GM12878 (cell line): ENCODE measurements around the gene ACTBL2. TPM values are rescaled to one million over a fixed set of nuclear protein-coding genes. Genes with fewer than 3 reads are reported as not detected.

ENCODE experiments used
- ATAC-seq: fragments of 200-7000 bp; cut with Tn5 transposase; 3 replicates; pipeline ENCODE4 v1.9.1; 2020; ENCODE audit warnings: mild to moderate bottlenecking, moderate library complexity
- BruUV-seq: library from RNA; stranded (reverse); fragments of 400-500 nt; replicated peaks from 2 replicates; lab custom pipeline; 2021; lab: Mats Ljungman, UMichigan
- CTCF ChIA-PET: fragments of 300-600 bp; sonication (Branson Sonifier 250); formaldehyde crosslinking; extraction: SDS; loops from one replicate; lab custom pipeline; 2021; ENCODE audit warnings: inconsistent platforms; lab: Yijun Ruan, JAX
- POLR2A ChIA-PET: fragments of 350-600 bp; formaldehyde crosslinking; extraction: SDS; loops from one replicate; lab custom pipeline; 2021; ENCODE audit warnings: inconsistent platforms; lab: Charles Lee
- RAD21 ChIA-PET: fragments of 300-600 bp; sonication (Branson Sonifier 250); formaldehyde crosslinking; loops from one replicate; lab custom pipeline; 2023; ENCODE audit warnings: antibody characterized with exemption; ENCODE audit not compliant: unreplicated experiment; lab: Charles Lee
- SMC1A ChIA-PET: fragments of 300-600 bp; sonication (Branson Sonifier 250); formaldehyde crosslinking; loops from one replicate; lab custom pipeline; 2023; ENCODE audit not compliant: unreplicated experiment, uncharacterized antibody; lab: Charles Lee
- DNase-seq: peaks from one replicate; pipeline ENCODE4 v3.0.0-alpha.2; 2011; ENCODE audit warnings: low read depth, low spot score
- FAIRE-seq: peaks from 3 replicates; lab custom pipeline; 2011; peaks lifted over from hg19 to GRCh38; lab: Jason Lieb, UNC
- H2AFZ ChIP-seq: 2 replicates; pipeline ENCODE4 v1.6.0; 2011; ENCODE audit warnings: low read depth, low read length, control low read depth; ENCODE audit not compliant: control insufficient read depth
- H3K27ac ChIP-seq: 2 replicates; pipeline ENCODE4 v1.5.1; 2011; ENCODE audit warnings: control low read depth; ENCODE audit not compliant: control insufficient read depth, insufficient read depth
- H3K27me3 ChIP-seq, 2 experiments: replicated peaks in 1 of 2; 2 replicates each; pipeline versions ENCODE4 v1.6.0 to v1.6.1; 2011; ENCODE audit warnings: low read length in 1 of 2; ENCODE audit not compliant: control insufficient read depth in 2 of 2, insufficient read depth in 2 of 2
- H3K36me3 ChIP-seq, 2 experiments: 2 replicates each; pipeline ENCODE4 v1.5.1; 2011; ENCODE audit warnings: low read length in 1 of 2; ENCODE audit not compliant: control insufficient read depth in 2 of 2, insufficient read depth in 2 of 2
- H3K4me1 ChIP-seq: 2 replicates; pipeline ENCODE4 v1.6.1; 2011; ENCODE audit warnings: mild to moderate bottlenecking, low read length, moderate library complexity, mixed read lengths; ENCODE audit not compliant: control insufficient read depth, insufficient read depth
- H3K4me2 ChIP-seq: 2 replicates; pipeline ENCODE4 v1.6.0; 2011; ENCODE audit warnings: control low read depth; ENCODE audit not compliant: control insufficient read depth, insufficient read depth
- H3K4me3 ChIP-seq: fragments of 200-600 bp; sonication (generic); 2 replicates; pipeline ENCODE4 v1.5.1; 2016
- H3K79me2 ChIP-seq: 2 replicates; pipeline ENCODE4 v1.6.0; 2011; ENCODE audit warnings: low read length; ENCODE audit not compliant: control insufficient read depth, insufficient read depth
- H3K9ac ChIP-seq: 2 replicates; pipeline ENCODE4 v1.8.0; 2011; ENCODE audit warnings: low read length, control low read depth, mixed read lengths; ENCODE audit not compliant: control insufficient read depth, insufficient read depth
- H3K9me3 ChIP-seq: replicated peaks from 3 replicates; pipeline ENCODE4 v1.5.1; 2011; ENCODE audit warnings: mild to moderate bottlenecking, low read length; ENCODE audit not compliant: control insufficient read depth, insufficient read depth
- H4K20me1 ChIP-seq: 2 replicates; pipeline ENCODE4 v1.6.0; 2011; ENCODE audit not compliant: control insufficient read depth, insufficient read depth
- FOXK2 ChIP-seq: fragments of 450-650 bp; IDR thresholded peaks from 2 replicates; pipeline ENCODE4 v1.6.1; 2017; ENCODE audit warnings: mild to moderate bottlenecking, moderate library complexity
- GATAD2B ChIP-seq: fragments of 450-650 bp; conservative IDR thresholded peaks from 2 replicates; pipeline ENCODE4 v1.6.1; 2017; ENCODE audit warnings: low read depth, mild to moderate bottlenecking, moderate library complexity
- HDGF ChIP-seq: fragments of 450-650 bp; IDR thresholded peaks from 2 replicates; pipeline ENCODE4 v1.6.1; 2016; ENCODE audit warnings: antibody characterized with exemption
- KAT2A ChIP-seq: conservative IDR thresholded peaks from 2 replicates; pipeline ENCODE4 v1.6.1; 2011; ENCODE audit warnings: low read depth, low read length; ENCODE audit not compliant: control insufficient read depth
- NFYB ChIP-seq: IDR thresholded peaks from 2 replicates; pipeline ENCODE4 v1.6.1; 2011; ENCODE audit warnings: low read depth, mild to moderate bottlenecking, low read length, improper control_type of control experiment, moderate library complexity; ENCODE audit not compliant: insufficient read depth
- RAD51 ChIP-seq: fragments of 450-650 bp; IDR thresholded peaks from 2 replicates; pipeline ENCODE4 v1.6.1; 2016; ENCODE audit warnings: moderate library complexity, mild to moderate bottlenecking, inconsistent platforms
- RELA ChIP-seq: fragments of 450-650 bp; IDR thresholded peaks from 2 replicates; pipeline ENCODE4 v1.8.0; 2014; ENCODE audit warnings: borderline replicate concordance; ENCODE audit not compliant: partially characterized antibody
- WGBS: methylation state at CpG from one replicate; pipeline ENCODE4 v1.1.6; 2016; ENCODE audit warnings: low lambda C conversion rate; ENCODE audit not compliant: insufficient replicate concordance, insufficient coverage; ENCODE audit errors: missing lambda C conversion rate; 5-methylcytosine and 5-hydroxymethylcytosine counted together
- in situ Hi-C: fragments of 300-500 bp; cut with MboI; formaldehyde crosslinking; loops from 9 replicates; pipeline ENCODE4 v1.14.3; 2018; ENCODE audit warnings: mixed read lengths
- intact Hi-C: fragments of 100-400 bp; cut with micrococcal nuclease; formaldehyde crosslinking; loops from one replicate; pipeline ENCODE4 v1.14.2; 2022; ENCODE audit not compliant: unreplicated experiment
- polyA plus RNA-seq, 11 experiments: library from polyadenylated mRNA; depleted of rRNA in 4 of 11; unstranded in 6 of 11; stranded (reverse) in 5 of 11; fragments of >200 nt; fragmentation: Nextera tagmentation in 4 of 11; fragmentation: Illumina TruSeq in 1 of 11; extraction: Ambion mirVana in 4 of 11; extraction: Trizol in 1 of 11; gene quantifications; 1 replicate in 1 of 11; 2 replicates in 10 of 11; pipeline versions ENCODE4 v1.2.1 to v1.2.3, GENCODE V29; 2011 to 2016; ENCODE audit warnings: inconsistent platforms in 2 of 11, missing spikeins in 2 of 11, low read depth in 1 of 11
- total RNA-seq, 4 experiments: library from RNA; depleted of rRNA in 3 of 4; stranded (reverse); fragments of >200 nt in 3 of 4; fragmentation: Illumina TruSeq in 1 of 4; extraction: Trizol in 1 of 4; gene quantifications; 2 replicates each; pipeline versions ENCODE4 v1.2.1 to v1.2.3, GENCODE V29; 2013 to 2021
- TF ChIP-seq, protein P1 (sequence below): IDR thresholded peaks from 2 replicates; pipeline ENCODE4 v1.6.1; 2011; ENCODE audit warnings: low read depth, mild to moderate bottlenecking, low read length, moderate library complexity, borderline replicate concordance; ENCODE audit errors: extremely low read depth
- TF ChIP-seq, protein P2 (sequence below): fragments of 450-650 bp; IDR thresholded peaks from 2 replicates; pipeline ENCODE4 v1.6.1; 2017; ENCODE audit warnings: mild to moderate bottlenecking, low read depth, inconsistent platforms; ENCODE audit not compliant: poor library complexity, severe bottlenecking

ACTBL2 gene
- total and polyA plus RNA-seq, 10 of the 15 experiments (the other 5 are each of a cell fraction or from before 2014, with no cell fraction given) = 0.04 to 0.06 (median 0.04) TPM; not detected in 7

GRCh38 chr5:57505272-57506200 lies 22.9 kb upstream of the ACTBL2 start:
- POLR2A ChIA-PET = no interaction called here
- in situ Hi-C loops (no loop called here), intact Hi-C loops (no loop called here)
- Histone ChIP-seq H4K20me1 (no peaks in the 10 kb centered on the region), H3K4me2 (no peak overlapping the region), H2AFZ (no peak overlapping the region), H3K27ac (no peak overlapping the region), H3K4me3 (no peak overlapping the region), H3K27me3 (no peaks in the 10 kb centered on the region; a peak in 1 of 4 replicates), H3K36me3 (no peaks in the 10 kb centered on the region), H3K9ac (no peak overlapping the region), H3K4me1 (no peaks in the 10 kb centered on the region), H3K79me2 (no peaks in the 10 kb centered on the region), H3K9me3 (no peaks in the 10 kb centered on the region)
- SMC1A ChIA-PET = no interaction called here
- ATAC-seq = no peak
- DNase-seq = no peak
- no peak for TF ChIP-seq RELA
- TF ChIP-seq, protein P1, sequence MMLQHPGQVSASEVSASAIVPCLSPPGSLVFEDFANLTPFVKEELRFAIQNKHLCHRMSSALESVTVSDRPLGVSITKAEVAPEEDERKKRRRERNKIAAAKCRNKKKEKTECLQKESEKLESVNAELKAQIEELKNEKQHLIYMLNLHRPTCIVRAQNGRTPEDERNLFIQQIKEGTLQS = no peak
- TF ChIP-seq NFYB = no peak
- no peak for TF ChIP-seq KAT2A
- no peak for TF ChIP-seq HDGF
- TF ChIP-seq FOXK2 = no peak
- no peak for TF ChIP-seq GATAD2B
- no peak for TF ChIP-seq RAD51
- TF ChIP-seq, protein P2, sequence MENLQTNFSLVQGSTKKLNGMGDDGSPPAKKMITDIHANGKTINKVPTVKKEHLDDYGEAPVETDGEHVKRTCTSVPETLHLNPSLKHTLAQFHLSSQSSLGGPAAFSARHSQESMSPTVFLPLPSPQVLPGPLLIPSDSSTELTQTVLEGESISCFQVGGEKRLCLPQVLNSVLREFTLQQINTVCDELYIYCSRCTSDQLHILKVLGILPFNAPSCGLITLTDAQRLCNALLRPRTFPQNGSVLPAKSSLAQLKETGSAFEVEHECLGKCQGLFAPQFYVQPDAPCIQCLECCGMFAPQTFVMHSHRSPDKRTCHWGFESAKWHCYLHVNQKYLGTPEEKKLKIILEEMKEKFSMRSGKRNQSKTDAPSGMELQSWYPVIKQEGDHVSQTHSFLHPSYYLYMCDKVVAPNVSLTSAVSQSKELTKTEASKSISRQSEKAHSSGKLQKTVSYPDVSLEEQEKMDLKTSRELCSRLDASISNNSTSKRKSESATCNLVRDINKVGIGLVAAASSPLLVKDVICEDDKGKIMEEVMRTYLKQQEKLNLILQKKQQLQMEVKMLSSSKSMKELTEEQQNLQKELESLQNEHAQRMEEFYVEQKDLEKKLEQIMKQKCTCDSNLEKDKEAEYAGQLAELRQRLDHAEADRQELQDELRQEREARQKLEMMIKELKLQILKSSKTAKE = no peak
- CTCF ChIA-PET = no interaction called here
- WGBS = 5% methylated on average over 5 of the region's 5 CpGs
- RAD21 ChIA-PET = no interaction called here
- BruUV-seq = no TSS peak
- no peak for FAIRE-seq
